Ishikawa (cell line): ENCODE results near the gene MICU2.

Experiments used
- EP300 ChIP-seq: IDR thresholded peaks from 2 replicates; pipeline ENCODE4 v1.6.1; 2012; ENCODE audit warnings: borderline replicate concordance
- TAF1 ChIP-seq: IDR thresholded peaks from 2 replicates; pipeline ENCODE4 v1.6.1; 2012; ENCODE audit warnings: low read depth, mild to moderate bottlenecking

GRCh38 chr13:21511849-21512248, 92.1 kb downstream of the MICU2 start:
- TF ChIP-seq TAF1, result no peak
- TF ChIP-seq EP300, result no peak
